ENCODE measurements around the gene SERINC2. TPM values are rescaled to one million over a fixed set of nuclear protein-coding genes. Genes with fewer than 3 reads are reported as not detected.
"Not testable (repeated sequence)": the region's sequence is repeated elsewhere in the genome, so short reads cannot be mapped to it uniquely, and the experiment has no call there.

SERINC2 gene
- total RNA-seq, 2 experiments from 2014 or later, result 0.10 TPM; not detected in 1

DNA sequence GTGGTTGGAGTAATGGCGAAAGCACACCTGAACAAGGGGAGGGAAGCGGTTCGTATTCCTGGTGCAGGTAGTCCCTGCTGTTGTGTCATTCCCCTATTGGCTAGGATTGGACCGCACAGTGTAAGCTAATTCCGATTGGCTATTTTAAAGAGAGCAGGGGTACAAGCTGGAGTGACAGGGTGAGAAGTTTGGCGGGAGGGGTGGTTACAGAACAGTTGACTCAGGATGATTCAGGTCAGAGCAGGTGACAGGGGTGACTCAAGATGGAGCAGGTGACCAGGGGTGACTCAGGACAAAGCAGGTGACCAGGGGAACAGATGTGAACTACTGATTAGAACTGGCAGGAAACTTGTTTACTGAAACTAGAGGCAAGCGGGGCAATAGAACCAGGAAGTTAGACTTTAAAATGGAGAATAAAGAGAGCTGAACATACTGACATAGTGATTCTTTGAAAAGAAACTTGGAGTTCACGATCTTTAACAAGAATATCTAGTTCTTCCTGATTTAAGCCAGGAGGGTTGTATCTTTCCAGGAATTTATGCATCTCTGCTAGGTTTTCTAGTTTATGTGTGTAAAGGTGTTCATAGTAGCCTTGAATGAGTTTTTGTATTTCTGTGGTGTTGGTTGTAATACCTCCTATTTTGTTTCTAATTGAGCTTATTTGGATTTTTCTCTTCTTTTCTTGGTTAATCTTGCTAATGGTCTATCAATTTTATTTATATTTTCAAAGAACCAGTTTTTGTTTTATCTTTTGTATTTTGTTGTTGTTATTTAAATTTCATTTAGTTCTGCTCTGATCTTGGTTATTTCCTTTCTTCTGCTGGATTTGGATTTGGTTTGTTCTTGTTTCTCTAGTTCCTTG, 58.7 kb downstream of the SERINC2 start:
- H3K4me1 Mint-ChIP-seq (ENCODE audit: low read depth); H3K36me3 Mint-ChIP-seq (ENCODE audit: low read depth); H3K27ac Mint-ChIP-seq; H3K4me3 Mint-ChIP-seq; H3K9me3 Mint-ChIP-seq; CTCF ChIA-PET; intact Hi-C loops (cut with micrococcal nuclease): not testable (repeated sequence)
- DNase-seq, result peak; percentile 56
- H3K27me3 Mint-ChIP-seq (ENCODE audit: low read depth), result peaks cover 16% of the 10 kb centered on the region

DNA sequence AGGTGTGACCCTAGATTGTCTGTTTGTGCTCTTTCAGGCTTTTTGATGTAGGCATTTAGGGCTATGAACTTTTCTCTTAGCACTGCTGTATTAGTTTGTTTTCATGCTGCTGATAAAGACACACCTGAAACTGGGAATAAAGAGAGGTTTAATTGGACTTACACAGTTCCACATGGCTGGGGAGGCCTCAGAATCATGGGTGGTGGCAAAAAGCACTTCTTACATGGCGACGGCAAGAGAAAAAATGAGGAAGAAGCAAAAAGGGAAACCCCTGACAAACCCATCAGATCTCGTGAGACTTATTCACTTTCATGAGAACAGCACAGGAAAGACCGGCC, 59.3 kb downstream of the SERINC2 start:
- CTCF ChIA-PET, result interaction anchor here (0.6 kb wide), 1 partner anchor 1028 kb away, joined by 3 read pairs; no protein-coding TSS in a partner anchor
- H3K4me1 Mint-ChIP-seq (ENCODE audit: low read depth); H3K36me3 Mint-ChIP-seq (ENCODE audit: low read depth); H3K9me3 Mint-ChIP-seq; H3K4me3 Mint-ChIP-seq; DNase-seq; intact Hi-C loops (cut with micrococcal nuclease); H3K27ac Mint-ChIP-seq: not testable (repeated sequence)
- peaks cover 16% of the 10 kb centered on the region for H3K27me3 Mint-ChIP-seq (ENCODE audit: low read depth)

DNA sequence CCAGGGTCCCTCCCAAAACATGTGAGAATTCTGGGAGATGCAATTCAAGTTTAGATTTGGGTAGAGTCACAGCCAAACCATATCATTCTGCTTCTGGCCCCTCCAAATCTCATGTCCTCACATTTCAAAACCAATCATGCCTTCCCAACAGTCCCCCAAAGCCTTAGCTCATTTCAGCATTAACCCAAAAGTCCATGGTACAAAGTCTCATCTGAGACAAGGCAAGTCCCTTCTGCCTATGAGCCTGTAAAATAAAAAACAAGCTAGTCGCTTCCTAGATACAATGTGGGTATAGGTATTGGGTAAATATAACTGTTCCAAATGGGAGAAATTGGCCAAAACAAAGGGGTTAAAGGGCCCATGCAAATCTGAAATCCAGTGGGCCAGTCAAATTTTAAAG, 59.7 kb downstream of the SERINC2 start:
- DNase-seq; intact Hi-C loops (cut with micrococcal nuclease); H3K9me3 Mint-ChIP-seq; H3K4me3 Mint-ChIP-seq; H3K36me3 Mint-ChIP-seq (ENCODE audit: low read depth); H3K27ac Mint-ChIP-seq; H3K4me1 Mint-ChIP-seq (ENCODE audit: low read depth): not testable (repeated sequence)
- H3K27me3 Mint-ChIP-seq (ENCODE audit: low read depth), result peaks cover 16% of the 10 kb centered on the region
- CTCF ChIA-PET, result interaction anchor here (0.6 to 0.7 kb wide), 2 partner anchors 92 to 1029 kb away, joined by 3 read pairs; no protein-coding TSS in a partner anchor

DNA sequence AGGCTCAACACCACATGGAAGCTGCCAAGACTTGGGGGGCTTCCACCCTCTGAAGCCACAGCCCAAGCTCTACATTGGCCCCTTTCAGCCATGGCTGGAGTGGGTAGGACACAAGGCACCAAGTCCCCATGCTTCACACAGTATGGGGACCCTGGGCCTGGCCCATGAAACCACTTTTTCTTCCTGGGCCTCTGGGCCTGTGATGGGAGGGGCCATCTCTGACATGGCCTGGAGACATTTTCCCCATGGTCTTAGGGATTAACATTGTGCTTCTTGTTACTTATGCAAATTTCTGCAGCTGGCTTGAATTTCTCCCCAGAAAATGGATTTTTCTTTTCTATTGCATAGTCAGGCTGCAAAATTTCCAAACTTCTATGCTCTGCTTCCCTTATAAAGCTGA, 60.5 kb downstream of the SERINC2 start:
- H3K9me3 Mint-ChIP-seq; DNase-seq; H3K4me1 Mint-ChIP-seq (ENCODE audit: low read depth); H3K27ac Mint-ChIP-seq; H3K4me3 Mint-ChIP-seq; H3K36me3 Mint-ChIP-seq (ENCODE audit: low read depth); intact Hi-C loops (cut with micrococcal nuclease): not testable (repeated sequence)
- CTCF ChIA-PET, result interaction anchor here (0.7 kb wide), 1 partner anchor 91 kb away, joined by 3 read pairs; no protein-coding TSS in a partner anchor
- peaks cover 16% of the 10 kb centered on the region for H3K27me3 Mint-ChIP-seq (ENCODE audit: low read depth)

DNA sequence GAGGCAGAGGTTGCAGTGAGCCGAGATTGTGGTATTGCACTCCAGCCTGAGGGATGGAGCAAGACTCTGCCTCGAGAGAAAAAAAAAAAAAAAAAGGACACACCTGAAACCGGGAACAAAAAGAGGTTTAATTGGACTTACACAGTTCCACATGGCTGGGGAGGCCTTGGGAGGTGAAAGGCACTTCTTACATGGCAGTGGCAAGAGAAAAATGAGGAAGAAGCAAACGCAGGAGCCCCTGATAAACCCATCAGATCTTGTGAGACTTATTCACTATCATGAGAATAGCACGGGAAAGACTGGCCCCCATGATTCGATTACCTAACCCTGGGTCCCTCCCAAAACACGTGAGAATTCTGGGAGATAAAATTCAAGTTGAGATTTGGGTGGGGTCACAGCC, 61.6 kb downstream of the SERINC2 start:
- H3K27ac Mint-ChIP-seq; intact Hi-C loops (cut with micrococcal nuclease); H3K4me3 Mint-ChIP-seq; H3K4me1 Mint-ChIP-seq (ENCODE audit: low read depth); CTCF ChIA-PET; DNase-seq; H3K9me3 Mint-ChIP-seq; H3K36me3 Mint-ChIP-seq (ENCODE audit: low read depth): not testable (repeated sequence)
- peaks cover 16% of the 10 kb centered on the region for H3K27me3 Mint-ChIP-seq (ENCODE audit: low read depth)

DNA sequence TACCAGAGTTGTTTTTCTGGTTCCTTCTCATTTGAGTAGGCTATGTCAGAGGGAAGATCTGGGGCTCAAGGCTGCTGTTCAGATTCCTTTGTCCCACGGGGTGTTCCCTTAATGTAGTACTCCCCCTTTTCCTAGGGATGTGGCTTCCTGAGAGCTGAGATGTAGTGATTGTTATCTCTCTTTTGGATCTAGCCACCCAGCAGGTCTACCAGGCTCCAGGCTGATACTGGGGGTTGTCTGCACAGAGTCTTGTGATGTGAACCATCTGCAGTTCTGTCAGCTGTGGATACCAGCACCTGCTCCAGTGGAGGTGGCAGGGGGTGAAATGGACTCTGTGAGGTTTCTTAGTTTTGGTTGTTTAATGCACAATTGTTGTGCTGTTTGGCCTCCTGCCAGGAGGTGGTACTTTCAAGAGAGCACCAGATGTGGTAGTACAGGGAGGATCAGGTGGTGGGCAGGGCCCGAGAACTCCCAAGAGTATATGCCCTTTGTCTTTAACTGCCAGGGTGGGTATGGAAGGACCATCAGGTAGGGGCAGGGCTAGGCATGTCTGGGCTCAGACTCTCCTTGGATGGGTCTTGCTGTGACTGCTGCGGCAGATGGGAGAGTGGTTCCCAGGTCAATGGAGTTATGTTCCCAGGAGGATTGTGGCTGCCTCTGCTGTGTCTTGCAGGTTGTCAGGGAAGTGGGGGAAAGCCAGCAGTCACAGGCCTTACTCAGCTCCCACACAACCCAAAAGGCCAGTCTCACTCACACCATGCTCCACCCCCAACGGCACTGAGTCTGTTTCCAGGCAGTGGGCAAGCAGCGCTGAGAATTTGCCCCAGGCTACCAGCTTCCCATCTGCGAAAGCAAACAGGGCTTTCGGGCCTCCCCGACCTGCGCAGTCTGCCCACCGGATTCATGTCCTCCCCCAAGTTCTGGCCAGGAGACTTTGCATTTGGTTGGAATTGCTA, 64.2 kb downstream of the SERINC2 start:
- Mint-ChIP-seq H3K36me3 (ENCODE audit: low read depth) (no peaks in the 10 kb centered on the region), H3K27me3 (ENCODE audit: low read depth) (peaks cover 2% of the 10 kb centered on the region), H3K9me3 (peaks cover 6% of the 10 kb centered on the region), H3K4me1 (ENCODE audit: low read depth) (no peaks in the 10 kb centered on the region), H3K4me3 (no peak overlapping the region), H3K27ac (no peak overlapping the region)
- intact Hi-C loops (cut with micrococcal nuclease), result no loop called here
- DNase-seq, result no peak
- CTCF ChIA-PET, result no interaction called here

DNA sequence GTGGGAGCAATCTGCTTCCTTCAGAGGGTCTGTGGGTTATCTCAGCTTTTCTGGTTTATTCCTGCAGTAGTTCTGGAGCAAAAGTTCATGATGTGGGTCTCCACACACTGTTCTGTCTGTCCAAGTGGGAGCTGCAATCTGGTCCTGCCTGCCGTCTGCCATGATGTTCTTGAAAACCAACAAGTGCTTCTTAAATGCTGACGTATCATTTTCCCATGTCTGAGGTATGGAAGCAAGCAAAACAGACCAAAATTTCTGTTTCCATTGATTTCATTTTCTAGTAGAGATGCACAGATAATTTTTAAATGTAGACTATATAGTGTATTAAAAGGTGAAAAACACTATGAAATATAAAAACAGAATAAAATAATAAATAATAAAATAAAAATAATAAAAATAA, 65.2 kb downstream of the SERINC2 start:
- intact Hi-C loops (cut with micrococcal nuclease), result no loop called here
- no peaks in the 10 kb centered on the region for H3K4me1 Mint-ChIP-seq (ENCODE audit: low read depth)
- H3K4me3 Mint-ChIP-seq, result no peak overlapping the region
- no peak overlapping the region for H3K27ac Mint-ChIP-seq
- no peak for DNase-seq
- CTCF ChIA-PET, result no interaction called here
- no peaks in the 10 kb centered on the region for H3K36me3 Mint-ChIP-seq (ENCODE audit: low read depth)
- H3K27me3 Mint-ChIP-seq (ENCODE audit: low read depth), result no peaks in the 10 kb centered on the region
- H3K9me3 Mint-ChIP-seq, result peaks cover 6% of the 10 kb centered on the region

DNA sequence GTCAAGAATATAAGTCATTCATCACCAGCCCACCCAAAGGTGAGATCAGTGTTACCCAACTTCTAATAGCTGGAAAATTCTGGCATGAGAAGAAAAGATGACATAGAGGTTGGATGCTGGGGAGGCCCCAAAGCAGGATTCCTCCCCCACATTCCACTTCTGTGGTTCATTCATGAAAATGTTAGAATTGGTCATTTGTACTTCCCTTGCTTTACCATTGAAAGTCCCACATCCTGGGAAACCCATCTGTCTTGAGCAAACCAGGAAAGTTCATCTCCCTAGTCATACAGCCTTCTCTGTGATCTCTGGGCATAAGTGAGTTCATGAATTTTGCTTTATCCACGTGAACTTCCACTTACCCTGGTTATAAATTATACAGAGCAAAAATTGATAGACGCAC, 66.8 kb downstream of the SERINC2 start:
- intact Hi-C loops (cut with micrococcal nuclease), result no loop called here
- CTCF ChIA-PET, result no interaction called here
- no peak for DNase-seq
- Mint-ChIP-seq H3K9me3 (peaks cover 6% of the 10 kb centered on the region), H3K36me3 (ENCODE audit: low read depth) (no peaks in the 10 kb centered on the region), H3K27ac (no peak overlapping the region), H3K4me1 (ENCODE audit: low read depth) (no peaks in the 10 kb centered on the region), H3K4me3 (no peak overlapping the region), H3K27me3 (ENCODE audit: low read depth) (no peaks in the 10 kb centered on the region)

DNA sequence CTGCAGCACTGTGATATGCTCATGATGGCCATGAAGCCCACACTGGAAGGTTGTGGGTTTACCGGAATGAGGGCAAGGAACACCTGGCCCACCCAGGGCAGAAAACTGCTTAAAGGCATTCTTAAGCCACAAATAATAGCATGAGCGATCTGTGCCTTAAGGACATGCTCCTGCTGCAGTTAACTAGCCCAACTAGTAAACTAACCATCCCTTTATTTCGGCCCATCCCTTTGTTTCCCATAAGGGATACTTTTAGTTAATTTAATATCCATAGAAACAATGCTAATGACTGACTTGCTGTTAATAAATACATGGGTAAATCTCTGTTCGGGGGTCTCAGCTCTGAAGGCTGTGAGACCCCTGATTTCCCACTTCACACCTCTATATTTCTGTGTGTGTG, 67.4 kb downstream of the SERINC2 start:
- H3K27me3 Mint-ChIP-seq (ENCODE audit: low read depth); intact Hi-C loops (cut with micrococcal nuclease); H3K9me3 Mint-ChIP-seq; H3K4me1 Mint-ChIP-seq (ENCODE audit: low read depth); DNase-seq; H3K27ac Mint-ChIP-seq; H3K4me3 Mint-ChIP-seq; H3K36me3 Mint-ChIP-seq (ENCODE audit: low read depth): not testable (repeated sequence)
- CTCF ChIA-PET, result interaction anchor here (0.7 kb wide), 1 partner anchor 36 kb away, joined by 3 read pairs; no protein-coding TSS in a partner anchor

DNA sequence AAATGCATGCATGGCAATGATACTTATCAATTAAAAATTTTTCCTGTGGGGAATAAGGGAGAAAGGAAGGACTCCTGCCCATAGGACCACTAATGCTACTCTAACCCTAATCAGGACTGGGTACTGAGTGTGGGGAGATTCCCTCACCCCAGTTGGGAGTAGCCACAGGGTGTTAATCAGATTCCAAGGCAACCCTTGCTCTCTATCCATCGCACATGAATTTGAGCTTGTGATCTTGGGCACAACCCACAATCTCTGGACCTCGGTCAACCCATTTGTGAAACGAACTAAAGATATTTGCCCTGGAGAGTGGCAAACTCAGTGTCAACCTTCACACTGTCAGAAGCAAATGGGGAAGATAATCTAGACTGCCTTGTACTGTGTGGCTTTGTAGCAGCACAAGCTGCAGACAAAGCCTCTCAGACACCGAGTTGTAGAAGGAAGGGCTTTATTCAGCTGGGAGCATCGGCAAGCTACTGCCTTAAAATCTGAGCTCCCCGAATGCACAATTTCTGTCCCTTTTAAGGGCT, 69.5 kb downstream of the SERINC2 start:
- peaks cover 8% of the 10 kb centered on the region for H3K9me3 Mint-ChIP-seq
- no peak for DNase-seq
- H3K27ac Mint-ChIP-seq, result no peak overlapping the region
- no peaks in the 10 kb centered on the region for H3K36me3 Mint-ChIP-seq (ENCODE audit: low read depth)
- no peak overlapping the region for H3K4me3 Mint-ChIP-seq
- H3K4me1 Mint-ChIP-seq (ENCODE audit: low read depth), result peaks cover 7% of the 10 kb centered on the region
- intact Hi-C loops (cut with micrococcal nuclease), result no loop called here
- no peaks in the 10 kb centered on the region for H3K27me3 Mint-ChIP-seq (ENCODE audit: low read depth)
- CTCF ChIA-PET, result no interaction called here

DNA sequence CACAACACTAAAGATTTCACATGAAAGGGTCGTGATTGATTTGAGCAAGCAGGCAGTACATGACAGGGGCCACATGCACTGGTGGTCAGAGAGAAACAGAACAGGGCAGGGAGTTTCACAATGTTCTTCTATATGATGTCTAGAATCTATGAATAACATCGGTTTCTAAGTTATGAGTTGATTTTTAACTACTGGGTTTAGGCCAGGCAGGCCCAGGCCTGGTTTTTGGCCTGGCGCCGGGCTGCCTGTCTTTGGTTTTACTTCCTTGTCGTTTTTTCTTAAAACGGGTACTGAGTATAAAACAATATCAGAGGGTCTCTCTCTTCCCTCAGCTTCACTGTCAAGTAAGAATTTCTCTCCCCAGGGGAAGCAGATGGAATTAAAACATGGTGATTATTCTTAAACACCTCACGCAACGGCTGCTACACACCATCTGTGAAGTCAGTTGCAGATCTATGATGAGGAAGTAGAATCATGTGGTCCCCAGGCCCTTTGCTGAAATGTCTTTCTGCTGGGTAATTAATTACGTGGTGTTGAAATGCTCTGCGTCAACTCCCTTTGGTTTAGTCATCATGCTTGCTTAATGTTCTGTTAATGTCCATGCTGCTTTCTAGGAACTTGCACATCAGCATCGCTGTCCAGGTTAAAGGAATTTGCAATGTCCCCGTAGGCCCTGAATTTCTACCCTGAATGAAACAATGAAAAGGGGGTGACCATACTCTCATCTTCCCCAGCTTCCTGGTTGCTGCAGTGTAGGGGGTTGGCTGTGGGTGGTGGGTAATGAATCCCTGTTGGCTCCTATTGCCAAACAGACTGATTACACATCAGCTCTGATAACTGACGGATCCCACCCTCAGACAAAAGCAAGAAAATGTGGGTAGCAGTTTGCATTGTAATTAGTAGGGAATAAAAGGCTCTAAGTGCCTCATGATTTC, 70.3 kb downstream of the SERINC2 start:
- Mint-ChIP-seq H3K9me3 (peaks cover 10% of the 10 kb centered on the region), H3K27ac (no peak overlapping the region), H3K4me1 (ENCODE audit: low read depth) (peaks cover 9% of the 10 kb centered on the region), H3K36me3 (ENCODE audit: low read depth) (no peaks in the 10 kb centered on the region), H3K27me3 (ENCODE audit: low read depth) (no peaks in the 10 kb centered on the region), H3K4me3 (no peak overlapping the region)
- no peak for DNase-seq
- intact Hi-C loops (cut with micrococcal nuclease), result no loop called here
- CTCF ChIA-PET, result no interaction called here

Measured in activated naive CD4-positive, alpha-beta T cell treated with anti-CD3 and anti-CD28 coated beads for 36 hours (primary cell).